Measurements from ENCODE around the gene EBLN2. TPM values are rescaled to one million over a fixed set of nuclear protein-coding genes. Genes with fewer than 3 reads are reported as not detected.
A peak's percentile ranks its signal among the peaks of the same experiment; 100 is the strongest.

EBLN2 gene
- total RNA-seq, 4 donors from 2014 or later: 0.93 to 3.7 (median 1.5) TPM

DNA sequence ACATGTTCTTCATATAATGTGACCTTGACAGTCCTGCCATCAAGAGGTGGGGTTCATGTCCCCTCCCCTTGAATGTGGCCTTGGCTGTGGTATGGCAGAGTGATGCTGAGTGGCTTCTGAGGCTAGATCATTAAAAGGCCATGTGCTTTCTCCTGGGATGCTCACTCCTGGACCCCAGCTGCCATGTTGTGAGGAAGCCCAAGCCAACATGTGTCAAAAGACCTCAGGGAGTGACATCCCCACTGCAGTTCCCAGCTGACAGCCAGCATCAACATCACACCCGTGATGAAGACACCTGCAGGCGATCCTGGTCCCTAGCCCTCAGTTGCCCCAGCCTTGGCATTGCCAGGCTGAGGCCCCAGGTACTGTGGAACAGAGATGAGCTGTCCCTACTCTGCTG, 36.6 kb downstream of the EBLN2 start:
- no peak overlapping the region for H3K4me3 ChIP-seq (ENCODE audit: low read depth, poor library complexity, severe bottlenecking)
- TF ChIP-seq, protein P1, sequence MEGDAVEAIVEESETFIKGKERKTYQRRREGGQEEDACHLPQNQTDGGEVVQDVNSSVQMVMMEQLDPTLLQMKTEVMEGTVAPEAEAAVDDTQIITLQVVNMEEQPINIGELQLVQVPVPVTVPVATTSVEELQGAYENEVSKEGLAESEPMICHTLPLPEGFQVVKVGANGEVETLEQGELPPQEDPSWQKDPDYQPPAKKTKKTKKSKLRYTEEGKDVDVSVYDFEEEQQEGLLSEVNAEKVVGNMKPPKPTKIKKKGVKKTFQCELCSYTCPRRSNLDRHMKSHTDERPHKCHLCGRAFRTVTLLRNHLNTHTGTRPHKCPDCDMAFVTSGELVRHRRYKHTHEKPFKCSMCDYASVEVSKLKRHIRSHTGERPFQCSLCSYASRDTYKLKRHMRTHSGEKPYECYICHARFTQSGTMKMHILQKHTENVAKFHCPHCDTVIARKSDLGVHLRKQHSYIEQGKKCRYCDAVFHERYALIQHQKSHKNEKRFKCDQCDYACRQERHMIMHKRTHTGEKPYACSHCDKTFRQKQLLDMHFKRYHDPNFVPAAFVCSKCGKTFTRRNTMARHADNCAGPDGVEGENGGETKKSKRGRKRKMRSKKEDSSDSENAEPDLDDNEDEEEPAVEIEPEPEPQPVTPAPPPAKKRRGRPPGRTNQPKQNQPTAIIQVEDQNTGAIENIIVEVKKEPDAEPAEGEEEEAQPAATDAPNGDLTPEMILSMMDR (IDR thresholded peaks at IDR 0.05): no peak
- TF ChIP-seq POLR2A (IDR thresholded peaks at IDR 0.05): no peak
- DNase-seq (ENCODE audit: low spot score in 2 of 2): no peak
- WGBS, 2 donors: 90 to 100% methylated on average over 2 of the region's 2 CpGs
- intact Hi-C loops (cut with DNase I; ENCODE audit: low total_unique reads): no loop called here

DNA sequence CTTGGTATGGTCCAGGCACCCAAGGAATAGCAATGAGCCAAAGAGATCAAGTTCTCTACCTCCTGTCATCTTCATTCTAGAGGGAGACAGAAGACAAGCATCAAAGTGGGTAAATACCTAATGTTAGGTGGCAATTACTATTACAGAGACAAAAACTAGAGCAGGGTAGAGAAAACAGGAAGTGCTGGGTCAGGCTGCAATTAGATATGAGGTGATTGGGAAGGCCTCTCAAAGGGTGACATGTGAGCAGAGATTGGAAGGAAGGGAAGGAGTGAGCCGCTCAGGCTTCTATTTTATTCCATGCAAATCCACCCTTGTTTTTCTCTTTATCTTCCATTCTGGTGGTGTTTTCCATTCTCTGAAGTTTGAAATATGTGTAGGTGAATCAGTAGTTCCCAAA, 37.4 kb downstream of the EBLN2 start:
- no peak for DNase-seq (ENCODE audit: low spot score in 2 of 2)
- intact Hi-C loops (cut with DNase I; ENCODE audit: low total_unique reads): no loop called here
- H3K4me3 ChIP-seq (ENCODE audit: low read depth, poor library complexity, severe bottlenecking): no peak overlapping the region
- no peak for TF ChIP-seq POLR2A (IDR thresholded peaks at IDR 0.05)
- TF ChIP-seq, protein P1 (IDR thresholded peaks at IDR 0.05): no peak
- 77 to 95% methylated on average over 1 of the region's 1 CpG for WGBS, 2 donors

DNA sequence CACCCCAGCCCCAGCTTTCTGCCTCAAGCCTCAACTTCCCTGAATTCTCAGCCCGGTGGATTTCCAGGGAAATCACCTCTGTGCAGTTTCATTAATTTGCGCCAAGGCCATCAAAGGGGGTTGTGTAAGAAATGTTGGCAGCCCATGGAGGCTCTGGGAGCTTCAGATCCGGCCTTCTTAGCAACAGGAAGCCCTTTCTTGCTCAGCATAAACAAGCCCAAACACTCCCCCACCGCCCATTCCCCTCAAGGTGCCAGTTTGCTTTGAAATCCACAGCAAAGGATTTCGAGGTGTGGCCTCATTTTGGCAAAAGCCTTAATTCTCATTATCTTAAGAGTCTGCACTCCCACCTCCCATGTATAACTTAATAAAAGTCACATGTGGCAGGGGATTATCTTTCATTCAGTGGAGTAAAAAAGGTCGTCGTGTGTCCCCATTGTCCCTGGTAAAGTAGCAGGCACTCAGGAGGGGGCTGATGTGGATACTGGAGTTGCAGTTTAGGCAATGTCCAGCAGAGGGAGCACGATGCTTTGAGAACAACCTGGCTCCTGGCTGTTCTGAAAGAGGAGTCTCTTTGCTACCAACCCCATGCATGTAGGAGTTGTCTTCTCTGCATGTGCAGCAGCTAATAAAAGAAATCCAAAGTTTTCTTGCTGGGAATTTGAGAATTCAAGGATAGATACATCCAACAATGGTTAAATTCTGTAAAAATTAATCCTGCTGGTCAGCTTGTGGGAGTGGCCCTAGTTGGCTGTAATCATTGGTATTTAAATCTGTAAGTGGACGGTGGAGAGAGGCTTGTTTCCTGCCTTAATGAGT, 39.5 kb downstream of the EBLN2 start:
- 12 to 15% methylated on average over 9 of the region's 9 CpGs for WGBS, 2 donors
- DNase-seq (ENCODE audit: low spot score in 2 of 2): peak; percentile 88 to 96
- intact Hi-C loops (cut with DNase I; ENCODE audit: low total_unique reads): loop anchor here (5.0 to 10.0 kb wide), 2 partner anchors 334 to 401 kb away; no protein-coding TSS in a partner anchor
- no peak for TF ChIP-seq POLR2A (IDR thresholded peaks at IDR 0.05)
- TF ChIP-seq, protein P1 (IDR thresholded peaks at IDR 0.05): peak in 1 of 3 donors; percentile 91
- H3K4me3 ChIP-seq (ENCODE audit: low read depth, poor library complexity, severe bottlenecking): no peak overlapping the region

DNA sequence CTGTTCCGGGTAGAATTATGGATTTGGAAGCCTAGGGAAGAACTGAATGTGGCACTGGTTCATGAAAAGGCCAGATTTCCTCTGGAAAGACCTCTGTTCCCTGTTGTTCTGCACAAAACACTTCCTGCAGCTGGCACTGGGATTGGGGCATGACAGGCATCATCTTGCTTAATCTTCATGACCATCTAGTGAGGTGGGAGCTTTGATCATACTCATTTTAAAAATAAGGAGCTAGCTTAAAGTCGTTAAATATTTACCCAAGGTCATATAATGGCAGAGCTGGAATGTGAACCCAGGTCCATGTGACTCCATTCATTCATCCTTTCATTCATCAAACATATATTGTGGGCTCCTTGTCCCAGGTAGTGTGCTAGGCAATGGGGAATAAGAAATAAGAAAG, 40.4 kb downstream of the EBLN2 start:
- intact Hi-C loops (cut with DNase I; ENCODE audit: low total_unique reads): loop anchor here (5.0 to 10.0 kb wide), 2 partner anchors 333 to 400 kb away; no protein-coding TSS in a partner anchor
- H3K4me3 ChIP-seq (ENCODE audit: low read depth, poor library complexity, severe bottlenecking): no peak overlapping the region
- DNase-seq (ENCODE audit: low spot score in 2 of 2): no peak
- 45 to 68% methylated on average over 2 of the region's 2 CpGs for WGBS, 2 donors
- no peak for TF ChIP-seq POLR2A (IDR thresholded peaks at IDR 0.05)

DNA sequence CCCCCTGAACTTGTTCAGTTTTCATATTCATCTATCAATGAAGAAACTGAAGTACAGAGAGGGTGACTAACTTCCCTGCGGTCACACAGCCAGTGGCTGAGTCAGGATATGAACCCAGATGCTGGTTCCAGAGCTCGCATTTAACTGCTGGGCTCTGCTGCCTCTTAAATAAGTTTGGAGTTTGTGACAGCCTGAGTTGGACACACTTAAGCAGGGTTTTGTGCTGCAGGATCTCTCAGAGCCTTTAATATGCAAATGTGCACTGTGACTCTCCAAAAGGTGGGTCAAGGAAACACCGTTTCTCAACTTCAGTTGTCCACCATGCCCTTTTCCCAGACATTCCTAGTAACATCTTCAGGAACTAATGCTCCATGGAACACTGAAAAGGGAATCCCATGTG, 45.8 kb downstream of the EBLN2 start:
- WGBS, 2 donors: 73 to 86% methylated on average over 3 of the region's 3 CpGs
- H3K4me3 ChIP-seq (ENCODE audit: low read depth, poor library complexity, severe bottlenecking): no peak overlapping the region
- intact Hi-C loops (cut with DNase I; ENCODE audit: low total_unique reads): loop anchor here (10.0 kb wide), 1 partner anchor 328 kb away; no protein-coding TSS in a partner anchor
- TF ChIP-seq POLR2A (IDR thresholded peaks at IDR 0.05): no peak
- TF ChIP-seq, protein P1 (IDR thresholded peaks at IDR 0.05): no peak
- DNase-seq (ENCODE audit: low spot score in 2 of 2): no peak

DNA sequence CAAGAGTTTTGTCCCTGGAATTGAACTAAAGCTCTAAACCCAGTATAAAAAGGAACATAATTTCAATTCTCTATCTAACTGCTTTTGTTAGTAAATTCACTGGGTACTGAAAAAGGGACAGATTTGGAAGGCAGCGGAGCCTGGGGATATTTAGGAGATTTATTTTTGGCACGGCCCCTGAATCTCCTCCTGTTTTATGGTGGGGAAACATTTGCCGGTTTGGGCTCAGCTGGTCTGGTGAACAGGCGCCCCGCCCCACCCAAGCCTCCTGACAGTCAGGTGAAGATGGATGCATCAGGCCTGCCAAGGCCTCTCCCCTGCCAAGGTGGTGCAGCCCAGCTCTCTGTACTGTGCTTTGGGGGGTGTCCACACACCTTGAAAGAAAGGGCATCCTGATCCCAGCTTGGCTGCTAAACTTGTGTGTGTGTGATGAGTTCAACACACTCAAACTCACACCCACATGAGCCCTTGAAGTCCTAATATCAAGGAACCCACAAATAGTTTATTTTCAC, 46.3 kb downstream of the EBLN2 start:
- intact Hi-C loops (cut with DNase I; ENCODE audit: low total_unique reads): loop anchor here (10.0 kb wide), 1 partner anchor 327 kb away; no protein-coding TSS in a partner anchor
- no peak for DNase-seq (ENCODE audit: low spot score in 2 of 2)
- WGBS, 2 donors: 55 to 63% methylated on average over 5 of the region's 5 CpGs

More for the DNA sequence above, 46.3 kb downstream of the EBLN2 start:
- no peak overlapping the region for H3K4me3 ChIP-seq (ENCODE audit: low read depth, poor library complexity, severe bottlenecking)
- TF ChIP-seq, protein P1 (IDR thresholded peaks at IDR 0.05): no peak
- TF ChIP-seq POLR2A (IDR thresholded peaks at IDR 0.05): no peak

Data from lower leg skin (tissue), 4 donors.